SU-DHL-6 (cell line): ENCODE measurements around the gene KIAA1958.

ENCODE experiments used
- H2AFZ ChIP-seq: fragments of 200-600 bp; sonication (generic); 2 replicates; pipeline ENCODE4 v1.6.1; 2014; ENCODE audit warnings: low read depth, mild to moderate bottlenecking, moderate library complexity, mixed read lengths, antibody characterized with exemption, low read length; ENCODE audit not compliant: severe bottlenecking
- H3F3A ChIP-seq: fragments of 200-600 bp; shearing (Covaris generic); 2 replicates; pipeline ENCODE4 v1.6.0; 2016; ENCODE audit warnings: antibody characterized with exemption, mild to moderate bottlenecking; ENCODE audit not compliant: insufficient read depth
- H3K27ac ChIP-seq: fragments of 200-600 bp; sonication (generic); 2 replicates; pipeline ENCODE4 v1.5.1; 2016; ENCODE audit warnings: low read depth, mild to moderate bottlenecking, low read length, moderate library complexity, mixed read lengths
- H3K27me3 ChIP-seq: fragments of 200-600 bp; sonication (generic), shearing (Covaris generic); 2 replicates; pipeline ENCODE4 v1.6.0; 2014; ENCODE audit warnings: mild to moderate bottlenecking, low read length
- H3K36me3 ChIP-seq: fragments of 200-600 bp; sonication (generic); 2 replicates; pipeline ENCODE4 v1.6.1; 2014; ENCODE audit warnings: mild to moderate bottlenecking, low read length, mixed read lengths
- H3K4me2 ChIP-seq: fragments of 300-600, 200-600 bp; shearing (Covaris generic), sonication (generic); 2 replicates; pipeline ENCODE4 v1.6.0; 2014; ENCODE audit warnings: low read length, low read depth, mild to moderate bottlenecking; ENCODE audit not compliant: poor library complexity, severe bottlenecking
- H3K4me3 ChIP-seq: fragments of 200-600 bp; sonication (generic); 2 replicates; pipeline ENCODE4 v1.5.1; 2014; ENCODE audit warnings: antibody characterized with exemption, low read length, mild to moderate bottlenecking, mixed read lengths; ENCODE audit not compliant: insufficient read depth, poor library complexity, severe bottlenecking
- H3K79me2 ChIP-seq: fragments of 200-600 bp; sonication (generic); 2 replicates; pipeline ENCODE4 v1.6.1; 2014; ENCODE audit warnings: mild to moderate bottlenecking, low read length, moderate library complexity; ENCODE audit not compliant: insufficient read depth
- H3K9ac ChIP-seq: fragments of 200-600 bp; sonication (generic); 2 replicates; pipeline ENCODE4 v1.7.0; 2014; ENCODE audit warnings: mild to moderate bottlenecking, low read length
- H3K9me2 ChIP-seq: fragments of 200-600 bp; sonication (generic); replicated peaks from 2 replicates; pipeline ENCODE4 v1.6.1; 2014; ENCODE audit warnings: low read length; ENCODE audit not compliant: insufficient read depth
- H3K9me3 ChIP-seq: fragments of 200-600 bp; sonication (generic); 2 replicates; pipeline ENCODE4 v1.6.1; 2014; ENCODE audit warnings: low read length, mixed read lengths; ENCODE audit not compliant: insufficient read depth
- H4K20me1 ChIP-seq: fragments of 200-600 bp; sonication (generic); 2 replicates; pipeline ENCODE4 v1.6.1; 2014; ENCODE audit warnings: low read depth, mild to moderate bottlenecking, antibody characterized with exemption, low read length, moderate library complexity, mixed read lengths
- CTCF ChIP-seq: fragments of 200-600 bp; sonication (generic); IDR thresholded peaks from one replicate; pipeline ENCODE4 v1.5.1; 2017; ENCODE audit warnings: antibody characterized with exemption, mild to moderate bottlenecking, low read length, moderate library complexity; ENCODE audit not compliant: insufficient read depth, poor library complexity, severe bottlenecking
- EZH2phosphoT487 ChIP-seq: fragments of 200-600 bp; sonication (generic), shearing (Covaris generic); conservative IDR thresholded peaks from 2 replicates; pipeline ENCODE4 v1.6.1; 2018; ENCODE audit warnings: mild to moderate bottlenecking, antibody characterized with exemption, low read length, moderate library complexity, mixed read lengths

KIAA1958 gene

GRCh38 chr9:112505607-112506006, 19.0 kb downstream of the KIAA1958 start:
- Histone ChIP-seq H3K4me2 (no peak overlapping the region), H3K27ac (no peak overlapping the region), H3K27me3 (no peaks in the 10 kb centered on the region), H3K9me3 (no peaks in the 10 kb centered on the region), H2AFZ (no peak overlapping the region), H3K79me2 (peaks cover 83% of the 10 kb centered on the region), H3K4me3 (no peak overlapping the region), H3K36me3 (no peaks in the 10 kb centered on the region), H3K9ac (no peak overlapping the region), H3F3A (no peaks in the 10 kb centered on the region), H4K20me1 (peaks cover 9% of the 10 kb centered on the region; the same call in 1 of the 2 replicates), H3K9me2 (no peaks in the 10 kb centered on the region)
- TF ChIP-seq CTCF (no peak), EZH2phosphoT487 (no peak)

- no peaks in the 10 kb centered on the region for H3K36me3 ChIP-seq
- H3K79me2 ChIP-seq: peaks cover 77% of the 10 kb centered on the region
- no peaks in the 10 kb centered on the region for H3K27me3 ChIP-seq
- no peak overlapping the region for H3K9ac ChIP-seq
- TF ChIP-seq CTCF: no peak
- TF ChIP-seq EZH2phosphoT487: no peak
- H3K4me3 ChIP-seq: no peak overlapping the region
- H2AFZ ChIP-seq: no peak overlapping the region
- H3K9me3 ChIP-seq: no peaks in the 10 kb centered on the region
- no peak overlapping the region for H3K27ac ChIP-seq
- no peaks in the 10 kb centered on the region for H3K9me2 ChIP-seq
- peaks cover 8% of the 10 kb centered on the region; the same call in 1 of the 2 replicates for H4K20me1 ChIP-seq
- H3F3A ChIP-seq: no peaks in the 10 kb centered on the region
- H3K4me2 ChIP-seq: no peak overlapping the region
Measured at GRCh38 chr9:112506571-112506970, 19.9 kb downstream of the KIAA1958 start.

GRCh38 chr9:112507001-112507680, 20.5 kb downstream of the KIAA1958 start:
- H3F3A ChIP-seq: no peaks in the 10 kb centered on the region
- no peaks in the 10 kb centered on the region for H3K9me3 ChIP-seq
- H3K36me3 ChIP-seq: no peaks in the 10 kb centered on the region
- peaks cover 11% of the 10 kb centered on the region; the same call in 1 of the 2 replicates for H4K20me1 ChIP-seq
- no peak overlapping the region for H3K4me2 ChIP-seq
- peaks cover 77% of the 10 kb centered on the region for H3K79me2 ChIP-seq
- H3K4me3 ChIP-seq: no peak overlapping the region
- no peak for TF ChIP-seq EZH2phosphoT487
- no peak for TF ChIP-seq CTCF
- H3K9ac ChIP-seq: no peak overlapping the region
- no peaks in the 10 kb centered on the region for H3K9me2 ChIP-seq
- H3K27me3 ChIP-seq: no peaks in the 10 kb centered on the region
- H3K27ac ChIP-seq: no peak overlapping the region
- no peak overlapping the region for H2AFZ ChIP-seq
